WI38 (cell line): Measurements from ENCODE around the gene SESTD1.

ENCODE experiments used
- H3K4me3 ChIP-seq: 2 replicates; pipeline ENCODE4 v1.5.1; 2011; ENCODE audit warnings: low read depth, mild to moderate bottlenecking, control low read depth, low read length
- CTCF ChIP-seq: IDR thresholded peaks from 2 replicates; pipeline ENCODE4 v1.5.1; 2012; ENCODE audit warnings: low read depth, mild to moderate bottlenecking, control low read depth, low read length

SESTD1 gene

GRCh38 chr2:179130560-179130959 lies 134.1 kb downstream of the SESTD1 start:
- no peak for TF ChIP-seq CTCF
- H3K4me3 ChIP-seq: no peak overlapping the region

GRCh38 chr2:179129574-179130238 lies 134.9 kb downstream of the SESTD1 start:
- TF ChIP-seq CTCF: peak; percentile 21; the same call in 1 of the 2 replicates
- H3K4me3 ChIP-seq: no peak overlapping the region

GRCh38 chr2:179125404-179125803 lies 139.2 kb downstream of the SESTD1 start:
- H3K4me3 ChIP-seq: no peak overlapping the region
- TF ChIP-seq CTCF: no peak

GRCh38 chr2:179124282-179124681 lies 140.3 kb downstream of the SESTD1 start:
- no peak overlapping the region for H3K4me3 ChIP-seq
- TF ChIP-seq CTCF: no peak

GRCh38 chr2:179123272-179123662 lies 141.4 kb downstream of the SESTD1 start:
- no peak overlapping the region for H3K4me3 ChIP-seq
- TF ChIP-seq CTCF: no peak

- TF ChIP-seq CTCF: no peak
- no peak overlapping the region for H3K4me3 ChIP-seq
Measured at GRCh38 chr2:179107737-179108136, 156.9 kb downstream of the SESTD1 start.

- no peak overlapping the region for H3K4me3 ChIP-seq
- no peak for TF ChIP-seq CTCF
Measured at GRCh38 chr2:179106676-179107428, 157.8 kb downstream of the SESTD1 start.
